ENCODE measurements around the gene CADM2.

- TF ChIP-seq CTCF (IDR thresholded peaks at IDR 0.05; ENCODE audit: low read depth, low read length, poor library complexity, severe bottlenecking), result no peak
- TF ChIP-seq EZH2phosphoT487 (IDR thresholded peaks at IDR 0.05; ENCODE audit: borderline replicate concordance, low read length), result no peak
Measured at GRCh38 chr3:85007195-85008094, 48.7 kb downstream of the CADM2 start.

All from DOHH2 (cell line).